Hindlimb muscle (tissue), 1 donor: Measurements from ENCODE around the gene ADPRHL1. TPM values are rescaled to one million over a fixed set of nuclear protein-coding genes. Genes with fewer than 3 reads are reported as not detected.

Experiments used
- DNase-seq: peaks from one replicate; pipeline ENCODE4 v3.0.0-alpha.2; 2013
- polyA plus RNA-seq: library from polyadenylated mRNA; unstranded; fragments of 120-200 nt; gene quantifications from one replicate; pipeline ENCODE4 v1.2.1, GENCODE V29; 2013; ENCODE audit not compliant: insufficient read length

The ADPRHL1 gene
- polyA plus RNA-seq, 1 donor: 263 TPM

DNA sequence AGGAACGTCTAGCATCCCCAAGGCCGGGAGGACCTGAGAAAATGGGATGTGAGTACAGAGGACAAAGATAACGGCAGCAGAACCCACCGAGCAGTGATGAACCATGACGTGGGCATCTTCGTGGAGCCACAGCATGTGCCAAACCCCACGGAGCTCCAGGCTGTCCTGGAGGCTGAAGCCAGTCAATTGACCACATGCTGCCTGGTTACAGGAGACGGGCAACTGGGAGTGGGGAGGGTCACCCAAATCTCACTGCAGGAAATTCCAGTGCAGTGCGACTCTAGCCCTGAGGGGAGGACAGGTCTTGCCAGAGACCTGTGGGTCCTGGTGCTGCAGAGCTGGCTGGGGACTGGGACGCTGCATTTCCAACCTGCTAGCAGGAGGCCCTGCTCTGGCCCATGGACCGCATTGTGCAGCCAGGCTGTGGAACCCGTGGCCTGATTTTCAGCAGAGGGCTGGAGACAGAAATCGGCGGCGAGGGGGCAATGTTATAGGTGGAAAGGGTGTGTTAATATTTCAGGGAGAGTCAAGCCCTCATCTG lies 86.2 kb downstream of the ADPRHL1 start:
- no peak for DNase-seq

DNA sequence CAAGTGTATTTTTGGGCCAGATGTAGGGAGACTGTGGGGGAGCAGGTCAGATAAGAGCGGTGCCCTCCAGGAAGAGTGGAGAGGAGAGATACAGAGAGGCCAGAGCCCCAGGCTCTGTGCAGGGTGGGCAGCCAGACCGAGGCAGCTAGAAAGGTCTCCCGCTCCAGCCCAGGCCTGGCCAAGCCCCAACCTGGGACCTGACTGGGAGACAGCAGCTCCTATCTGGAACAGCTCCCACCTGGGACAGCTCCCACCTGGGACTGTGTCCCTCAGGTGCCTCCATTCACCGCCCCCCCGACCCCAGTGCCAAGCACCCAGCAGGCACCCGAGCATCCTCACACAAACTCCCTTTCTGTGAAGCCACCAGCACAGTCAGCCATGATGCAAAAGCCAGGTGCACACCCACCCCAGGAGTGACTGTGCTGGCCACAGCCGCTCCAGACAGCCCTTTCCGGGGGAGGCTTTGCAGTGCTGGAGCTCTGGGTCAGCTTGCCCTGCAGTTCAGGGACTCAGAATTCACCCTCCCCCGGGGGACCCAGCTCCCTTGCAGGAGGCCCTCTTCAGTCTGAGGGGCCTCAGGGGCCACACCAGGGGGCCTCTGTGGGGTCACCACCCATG lies 87.2 kb downstream of the ADPRHL1 start:
- no peak for DNase-seq

DNA sequence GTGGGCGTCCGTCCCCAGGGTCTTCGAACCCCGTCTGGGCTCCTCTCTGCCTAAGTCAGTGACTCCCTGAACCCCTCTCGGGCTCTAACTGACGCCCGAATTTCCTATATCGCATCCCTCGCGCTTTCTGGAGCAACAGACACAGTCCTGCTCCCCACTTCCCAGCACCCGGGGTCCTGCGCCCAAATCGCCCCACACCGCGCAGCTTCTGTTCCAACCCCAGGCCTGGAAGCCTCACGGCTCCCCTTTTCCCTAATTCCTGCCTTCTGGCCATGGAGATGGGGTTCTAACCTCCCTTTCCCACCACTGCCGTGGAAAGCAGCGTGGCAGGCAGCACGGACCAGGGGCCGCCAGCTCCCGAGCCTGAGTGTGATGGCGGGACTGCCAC lies 87.7 kb downstream of the ADPRHL1 start:
- DNase-seq: no peak

- no peak for DNase-seq
Measured at GRCh38 chr13:113364901-113365582, 88.2 kb downstream of the ADPRHL1 start.

- peak; percentile 30 for DNase-seq
Measured at GRCh38 chr13:113364311-113364889, 88.9 kb downstream of the ADPRHL1 start.

DNA sequence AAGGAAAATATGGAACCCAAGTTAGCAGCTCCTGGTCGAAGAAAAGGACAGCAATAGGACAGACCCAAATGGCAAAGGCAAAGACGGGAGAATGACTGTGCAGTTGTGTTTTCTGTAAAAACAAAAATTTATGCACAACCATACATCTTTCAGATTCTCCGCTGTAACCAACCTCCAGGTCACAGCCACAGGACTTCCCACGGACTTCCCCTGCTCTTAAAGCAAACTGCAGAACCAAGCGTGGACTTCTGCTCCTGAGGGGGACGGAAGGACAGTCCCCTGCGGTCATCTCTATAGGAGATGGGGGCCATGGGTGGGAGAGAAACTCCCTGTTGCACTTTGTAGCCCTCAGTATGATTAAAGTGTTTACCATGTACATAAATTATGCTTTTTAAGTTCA lies 91.9 kb downstream of the ADPRHL1 start:
- DNase-seq: no peak

GRCh38 chr13:113360446-113360845 lies 92.8 kb downstream of the ADPRHL1 start:
- DNase-seq: no peak

- no peak for DNase-seq
Measured at GRCh38 chr13:113359571-113359970, 93.7 kb downstream of the ADPRHL1 start.

- DNase-seq: no peak
Measured at GRCh38 chr13:113358653-113359190, 94.6 kb downstream of the ADPRHL1 start.

- no peak for DNase-seq
Measured at GRCh38 chr13:113357529-113357928, 95.8 kb downstream of the ADPRHL1 start.

GRCh38 chr13:113356596-113356995 lies 96.7 kb downstream of the ADPRHL1 start:
- DNase-seq: no peak

DNA sequence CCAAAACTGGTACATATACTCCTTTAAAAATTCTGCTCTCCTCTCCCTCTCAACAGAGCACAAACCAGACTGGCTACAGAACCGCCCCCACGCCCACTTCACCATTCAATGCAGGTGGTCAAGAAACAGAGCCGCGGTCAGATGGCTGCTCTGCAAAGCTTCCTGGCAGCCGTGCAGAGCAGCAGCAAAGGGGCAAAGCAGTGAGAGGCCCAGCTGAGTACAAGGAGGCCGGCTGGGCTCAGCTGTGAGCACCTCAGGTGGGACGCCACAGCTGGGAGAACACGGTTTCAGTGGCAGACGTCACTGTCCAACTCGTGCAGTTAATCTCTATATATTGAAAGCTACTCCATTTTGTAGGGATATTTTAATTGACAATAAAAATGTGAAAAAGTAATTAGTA lies 97.7 kb downstream of the ADPRHL1 start:
- no peak for DNase-seq

DNA sequence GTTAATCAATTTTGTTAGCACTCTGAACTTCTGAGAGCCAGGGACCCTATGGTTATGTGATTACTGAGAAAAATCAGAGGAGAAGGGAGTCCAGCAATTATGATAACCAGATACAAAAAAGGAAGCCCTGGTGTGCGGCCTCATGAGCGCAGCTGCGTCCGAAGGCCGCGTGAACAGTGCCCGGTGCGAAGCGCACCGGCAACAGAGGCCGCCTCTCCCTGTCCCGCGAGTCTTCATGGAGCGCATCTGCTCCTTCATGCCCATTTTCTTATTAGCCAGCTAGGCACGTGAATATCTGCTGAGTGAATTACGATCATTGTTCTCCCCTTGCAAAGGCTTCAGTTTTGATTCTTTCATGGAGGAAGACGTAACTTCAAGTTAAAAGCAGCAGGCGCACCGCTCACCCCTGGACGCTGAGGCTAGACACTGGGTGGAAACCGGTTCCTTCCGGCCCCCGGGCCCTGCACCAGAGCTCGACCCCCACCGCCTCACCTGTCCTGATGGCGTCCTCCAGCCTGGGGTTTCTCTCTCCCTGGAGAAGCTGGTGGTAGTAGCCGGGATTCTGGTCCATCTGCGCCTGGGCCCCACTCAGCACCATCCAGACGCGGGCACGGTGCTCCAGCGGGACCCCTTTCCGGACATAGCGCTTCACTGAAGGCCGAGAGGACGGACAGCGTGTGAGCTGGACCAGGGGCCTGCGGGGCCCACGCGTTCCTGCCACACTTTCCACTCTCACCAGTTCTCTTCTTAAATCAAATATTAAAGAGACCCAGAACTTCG lies 98.3 kb downstream of the ADPRHL1 start:
- DNase-seq: no peak

DNA sequence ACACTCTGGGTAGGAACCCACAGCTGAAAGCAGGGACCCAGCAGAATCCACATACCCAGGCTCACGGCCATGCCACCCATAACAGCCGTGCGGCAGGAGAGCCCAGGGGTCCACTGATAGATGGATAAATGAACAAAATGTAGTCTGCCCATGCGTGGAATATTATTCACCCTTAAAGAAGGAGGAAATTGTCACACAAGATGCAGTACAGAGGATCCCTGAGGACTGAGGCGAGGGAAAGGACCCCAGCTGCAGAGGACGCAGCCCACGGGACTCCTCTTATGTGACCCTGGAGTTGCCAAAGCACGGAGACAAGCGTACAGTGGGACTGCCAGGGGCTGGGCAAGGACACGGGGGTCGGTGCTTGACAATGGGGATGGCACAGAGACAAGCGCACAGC lies 100.0 kb downstream of the ADPRHL1 start:
- DNase-seq: no peak

GRCh38 chr13:113351514-113352026 lies 101.7 kb downstream of the ADPRHL1 start:
- no peak for DNase-seq

GRCh38 chr13:113350938-113351335 lies 102.4 kb downstream of the ADPRHL1 start:
- no peak for DNase-seq

- DNase-seq: no peak
Measured at GRCh38 chr13:113350065-113350937, 103.0 kb downstream of the ADPRHL1 start.
